ENCODE data around the gene MGME1. TPM values are rescaled to one million over a fixed set of nuclear protein-coding genes. Genes with fewer than 3 reads are reported as not detected.

MGME1 gene
- total RNA-seq, 1 experiment from 2014 or later: 56.0 TPM

DNA sequence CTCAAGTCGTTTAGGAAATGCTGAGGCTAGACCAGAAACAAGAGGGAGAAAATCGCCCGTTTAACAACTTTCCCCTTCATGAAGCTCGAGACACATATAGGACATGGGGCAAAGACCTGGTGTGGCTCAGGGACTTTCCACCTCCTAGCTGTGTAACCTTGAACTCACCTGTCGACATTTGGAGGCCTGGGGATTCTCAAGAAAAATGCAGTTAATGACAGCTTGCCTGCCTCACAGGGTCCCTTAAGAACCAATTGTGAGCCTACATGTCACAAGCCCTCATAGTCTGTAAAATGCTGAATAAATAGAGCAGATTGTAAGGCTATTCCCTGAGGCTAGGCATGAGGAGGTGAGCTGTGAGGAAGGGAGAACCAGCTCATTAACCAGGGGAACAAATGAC is 35.1 kb downstream of the MGME1 start (continued):
- TF ChIP-seq, protein P1, sequence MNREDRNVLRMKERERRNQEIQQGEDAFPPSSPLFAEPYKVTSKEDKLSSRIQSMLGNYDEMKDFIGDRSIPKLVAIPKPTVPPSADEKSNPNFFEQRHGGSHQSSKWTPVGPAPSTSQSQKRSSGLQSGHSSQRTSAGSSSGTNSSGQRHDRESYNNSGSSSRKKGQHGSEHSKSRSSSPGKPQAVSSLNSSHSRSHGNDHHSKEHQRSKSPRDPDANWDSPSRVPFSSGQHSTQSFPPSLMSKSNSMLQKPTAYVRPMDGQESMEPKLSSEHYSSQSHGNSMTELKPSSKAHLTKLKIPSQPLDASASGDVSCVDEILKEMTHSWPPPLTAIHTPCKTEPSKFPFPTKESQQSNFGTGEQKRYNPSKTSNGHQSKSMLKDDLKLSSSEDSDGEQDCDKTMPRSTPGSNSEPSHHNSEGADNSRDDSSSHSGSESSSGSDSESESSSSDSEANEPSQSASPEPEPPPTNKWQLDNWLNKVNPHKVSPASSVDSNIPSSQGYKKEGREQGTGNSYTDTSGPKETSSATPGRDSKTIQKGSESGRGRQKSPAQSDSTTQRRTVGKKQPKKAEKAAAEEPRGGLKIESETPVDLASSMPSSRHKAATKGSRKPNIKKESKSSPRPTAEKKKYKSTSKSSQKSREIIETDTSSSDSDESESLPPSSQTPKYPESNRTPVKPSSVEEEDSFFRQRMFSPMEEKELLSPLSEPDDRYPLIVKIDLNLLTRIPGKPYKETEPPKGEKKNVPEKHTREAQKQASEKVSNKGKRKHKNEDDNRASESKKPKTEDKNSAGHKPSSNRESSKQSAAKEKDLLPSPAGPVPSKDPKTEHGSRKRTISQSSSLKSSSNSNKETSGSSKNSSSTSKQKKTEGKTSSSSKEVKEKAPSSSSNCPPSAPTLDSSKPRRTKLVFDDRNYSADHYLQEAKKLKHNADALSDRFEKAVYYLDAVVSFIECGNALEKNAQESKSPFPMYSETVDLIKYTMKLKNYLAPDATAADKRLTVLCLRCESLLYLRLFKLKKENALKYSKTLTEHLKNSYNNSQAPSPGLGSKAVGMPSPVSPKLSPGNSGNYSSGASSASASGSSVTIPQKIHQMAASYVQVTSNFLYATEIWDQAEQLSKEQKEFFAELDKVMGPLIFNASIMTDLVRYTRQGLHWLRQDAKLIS (CRISPR knock-in tag; IDR thresholded peaks at IDR 0.05; ENCODE audit: borderline replicate concordance): no peak
- TF ChIP-seq NFE2L1 (CRISPR knock-in tag; IDR thresholded peaks at IDR 0.05) (no peak), TEAD1 (CRISPR knock-in tag; IDR thresholded peaks at IDR 0.05) (no peak), FOXK1 (CRISPR knock-in tag; IDR thresholded peaks at IDR 0.05) (no peak), ZNF121 (CRISPR knock-in tag; IDR thresholded peaks at IDR 0.05) (no peak), SMAD3 (CRISPR knock-in tag; IDR thresholded peaks at IDR 0.05; ENCODE audit: borderline replicate concordance) (no peak)
- TF ChIP-seq, protein P2, sequence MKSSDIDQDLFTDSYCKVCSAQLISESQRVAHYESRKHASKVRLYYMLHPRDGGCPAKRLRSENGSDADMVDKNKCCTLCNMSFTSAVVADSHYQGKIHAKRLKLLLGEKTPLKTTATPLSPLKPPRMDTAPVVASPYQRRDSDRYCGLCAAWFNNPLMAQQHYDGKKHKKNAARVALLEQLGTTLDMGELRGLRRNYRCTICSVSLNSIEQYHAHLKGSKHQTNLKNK (CRISPR knock-in tag; IDR thresholded peaks at IDR 0.05): no peak
- TF ChIP-seq, protein P3, sequence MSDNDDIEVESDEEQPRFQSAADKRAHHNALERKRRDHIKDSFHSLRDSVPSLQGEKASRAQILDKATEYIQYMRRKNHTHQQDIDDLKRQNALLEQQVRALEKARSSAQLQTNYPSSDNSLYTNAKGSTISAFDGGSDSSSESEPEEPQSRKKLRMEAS (CRISPR knock-in tag; IDR thresholded peaks at IDR 0.05): no peak
- TF ChIP-seq, protein P4, sequence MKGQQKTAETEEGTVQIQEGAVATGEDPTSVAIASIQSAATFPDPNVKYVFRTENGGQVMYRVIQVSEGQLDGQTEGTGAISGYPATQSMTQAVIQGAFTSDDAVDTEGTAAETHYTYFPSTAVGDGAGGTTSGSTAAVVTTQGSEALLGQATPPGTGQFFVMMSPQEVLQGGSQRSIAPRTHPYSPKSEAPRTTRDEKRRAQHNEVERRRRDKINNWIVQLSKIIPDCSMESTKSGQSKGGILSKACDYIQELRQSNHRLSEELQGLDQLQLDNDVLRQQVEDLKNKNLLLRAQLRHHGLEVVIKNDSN (CRISPR knock-in tag; IDR thresholded peaks at IDR 0.05): no peak
- TF ChIP-seq, protein P5, sequence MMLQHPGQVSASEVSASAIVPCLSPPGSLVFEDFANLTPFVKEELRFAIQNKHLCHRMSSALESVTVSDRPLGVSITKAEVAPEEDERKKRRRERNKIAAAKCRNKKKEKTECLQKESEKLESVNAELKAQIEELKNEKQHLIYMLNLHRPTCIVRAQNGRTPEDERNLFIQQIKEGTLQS (CRISPR knock-in tag; conservative IDR thresholded peaks at IDR 0.05): no peak

DNA sequence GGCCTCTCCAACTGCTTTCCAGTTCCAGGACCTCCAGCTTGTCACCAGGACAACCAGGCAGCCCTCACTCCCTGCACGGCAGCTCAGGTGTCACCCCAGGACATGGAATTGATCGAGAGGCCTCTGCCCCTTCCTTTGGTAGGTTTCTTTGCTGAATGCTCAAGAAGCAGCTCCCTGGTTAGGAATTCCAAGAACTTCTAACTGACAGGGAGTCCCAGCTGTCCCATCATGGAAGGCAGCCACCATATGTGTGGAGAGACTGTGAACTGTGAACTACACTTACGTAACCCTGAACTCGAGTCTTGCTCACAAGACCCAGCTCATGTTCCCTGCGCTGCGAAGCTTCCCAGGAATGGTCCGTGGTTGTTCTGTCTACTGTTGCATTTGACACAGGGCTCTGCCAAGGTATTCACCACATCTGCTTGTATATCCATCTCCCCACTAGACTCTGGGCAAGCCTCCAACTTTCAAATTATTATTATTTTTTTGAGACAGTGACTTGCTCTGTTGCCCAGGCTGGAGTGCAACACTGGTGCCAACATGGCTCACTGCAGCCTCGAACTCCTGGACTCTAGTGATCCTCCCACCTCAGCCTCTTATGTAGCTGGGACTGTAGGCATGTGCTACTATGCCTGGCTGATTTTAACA is 35.7 kb downstream of the MGME1 start:
- Mint-ChIP-seq H3K9me3 (no peaks in the 10 kb centered on the region), H3K27me3 (ENCODE audit: low read depth) (no peaks in the 10 kb centered on the region), H3K4me3 (no peak overlapping the region), H3K27ac (no peak overlapping the region), H3K36me3 (peaks cover 3% of the 10 kb centered on the region; the same call in 1 of the 2 replicates), H3K4me1 (peaks cover 23% of the 10 kb centered on the region)
- CTCF ChIA-PET: interaction anchor here (1.3 to 1.6 kb wide), 2 partner anchors 15 to 271 kb away, joined by 3 to 5 read pairs; no protein-coding TSS in a partner anchor
- TF ChIP-seq NR1H2 (CRISPR knock-in tag; IDR thresholded peaks at IDR 0.05): no peak
- no peak for TF ChIP-seq NFATC4 (CRISPR knock-in tag; IDR thresholded peaks at IDR 0.05)
- TF ChIP-seq, protein P2 (CRISPR knock-in tag; IDR thresholded peaks at IDR 0.05): no peak
- no peak for TF ChIP-seq FOXJ3 (CRISPR knock-in tag; IDR thresholded peaks at IDR 0.05; ENCODE audit: borderline replicate concordance)
- no peak for TF ChIP-seq ZNF138 (CRISPR knock-in tag; conservative IDR thresholded peaks at IDR 0.05)
- TF ChIP-seq, protein P6, sequence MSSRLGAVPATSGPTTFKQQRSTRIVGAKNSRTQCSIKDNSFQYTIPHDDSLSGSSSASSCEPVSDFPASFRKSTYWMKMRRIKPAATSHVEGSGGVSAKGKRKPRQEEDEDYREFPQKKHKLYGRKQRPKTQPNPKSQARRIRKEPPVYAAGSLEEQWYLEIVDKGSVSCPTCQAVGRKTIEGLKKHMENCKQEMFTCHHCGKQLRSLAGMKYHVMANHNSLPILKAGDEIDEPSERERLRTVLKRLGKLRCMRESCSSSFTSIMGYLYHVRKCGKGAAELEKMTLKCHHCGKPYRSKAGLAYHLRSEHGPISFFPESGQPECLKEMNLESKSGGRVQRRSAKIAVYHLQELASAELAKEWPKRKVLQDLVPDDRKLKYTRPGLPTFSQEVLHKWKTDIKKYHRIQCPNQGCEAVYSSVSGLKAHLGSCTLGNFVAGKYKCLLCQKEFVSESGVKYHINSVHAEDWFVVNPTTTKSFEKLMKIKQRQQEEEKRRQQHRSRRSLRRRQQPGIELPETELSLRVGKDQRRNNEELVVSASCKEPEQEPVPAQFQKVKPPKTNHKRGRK (CRISPR knock-in tag; IDR thresholded peaks at IDR 0.05; ENCODE audit: borderline replicate concordance): no peak
- TF ChIP-seq MXD4 (CRISPR knock-in tag; IDR thresholded peaks at IDR 0.05; ENCODE audit: borderline replicate concordance): no peak
- TF ChIP-seq ZNF121 (CRISPR knock-in tag; IDR thresholded peaks at IDR 0.05): no peak
- no peak for TF ChIP-seq NFYB (CRISPR knock-in tag; conservative IDR thresholded peaks at IDR 0.05; ENCODE audit: low read depth)
- no peak for TF ChIP-seq KAT7 (CRISPR knock-in tag; IDR thresholded peaks at IDR 0.05; ENCODE audit: borderline replicate concordance)
- TF ChIP-seq, protein P7, sequence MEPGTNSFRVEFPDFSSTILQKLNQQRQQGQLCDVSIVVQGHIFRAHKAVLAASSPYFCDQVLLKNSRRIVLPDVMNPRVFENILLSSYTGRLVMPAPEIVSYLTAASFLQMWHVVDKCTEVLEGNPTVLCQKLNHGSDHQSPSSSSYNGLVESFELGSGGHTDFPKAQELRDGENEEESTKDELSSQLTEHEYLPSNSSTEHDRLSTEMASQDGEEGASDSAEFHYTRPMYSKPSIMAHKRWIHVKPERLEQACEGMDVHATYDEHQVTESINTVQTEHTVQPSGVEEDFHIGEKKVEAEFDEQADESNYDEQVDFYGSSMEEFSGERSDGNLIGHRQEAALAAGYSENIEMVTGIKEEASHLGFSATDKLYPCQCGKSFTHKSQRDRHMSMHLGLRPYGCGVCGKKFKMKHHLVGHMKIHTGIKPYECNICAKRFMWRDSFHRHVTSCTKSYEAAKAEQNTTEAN (CRISPR knock-in tag; IDR thresholded peaks at IDR 0.05): no peak
- TF ChIP-seq MYBL2 (CRISPR knock-in tag; IDR thresholded peaks at IDR 0.05): no peak
- TF ChIP-seq, protein P8, sequence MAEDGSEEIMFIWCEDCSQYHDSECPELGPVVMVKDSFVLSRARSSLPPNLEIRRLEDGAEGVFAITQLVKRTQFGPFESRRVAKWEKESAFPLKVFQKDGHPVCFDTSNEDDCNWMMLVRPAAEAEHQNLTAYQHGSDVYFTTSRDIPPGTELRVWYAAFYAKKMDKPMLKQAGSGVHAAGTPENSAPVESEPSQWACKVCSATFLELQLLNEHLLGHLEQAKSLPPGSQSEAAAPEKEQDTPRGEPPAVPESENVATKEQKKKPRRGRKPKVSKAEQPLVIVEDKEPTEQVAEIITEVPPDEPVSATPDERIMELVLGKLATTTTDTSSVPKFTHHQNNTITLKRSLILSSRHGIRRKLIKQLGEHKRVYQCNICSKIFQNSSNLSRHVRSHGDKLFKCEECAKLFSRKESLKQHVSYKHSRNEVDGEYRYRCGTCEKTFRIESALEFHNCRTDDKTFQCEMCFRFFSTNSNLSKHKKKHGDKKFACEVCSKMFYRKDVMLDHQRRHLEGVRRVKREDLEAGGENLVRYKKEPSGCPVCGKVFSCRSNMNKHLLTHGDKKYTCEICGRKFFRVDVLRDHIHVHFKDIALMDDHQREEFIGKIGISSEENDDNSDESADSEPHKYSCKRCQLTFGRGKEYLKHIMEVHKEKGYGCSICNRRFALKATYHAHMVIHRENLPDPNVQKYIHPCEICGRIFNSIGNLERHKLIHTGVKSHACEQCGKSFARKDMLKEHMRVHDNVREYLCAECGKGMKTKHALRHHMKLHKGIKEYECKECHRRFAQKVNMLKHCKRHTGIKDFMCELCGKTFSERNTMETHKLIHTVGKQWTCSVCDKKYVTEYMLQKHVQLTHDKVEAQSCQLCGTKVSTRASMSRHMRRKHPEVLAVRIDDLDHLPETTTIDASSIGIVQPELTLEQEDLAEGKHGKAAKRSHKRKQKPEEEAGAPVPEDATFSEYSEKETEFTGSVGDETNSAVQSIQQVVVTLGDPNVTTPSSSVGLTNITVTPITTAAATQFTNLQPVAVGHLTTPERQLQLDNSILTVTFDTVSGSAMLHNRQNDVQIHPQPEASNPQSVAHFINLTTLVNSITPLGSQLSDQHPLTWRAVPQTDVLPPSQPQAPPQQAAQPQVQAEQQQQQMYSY (CRISPR knock-in tag; IDR thresholded peaks at IDR 0.05): no peak
- TF ChIP-seq SOX15 (CRISPR knock-in tag; IDR thresholded peaks at IDR 0.05): no peak
- POLR2A ChIA-PET: no interaction called here
- ATAC-seq (no peak), DNase-seq (ENCODE audit: low spot score) (no peak)
